Measurements from ENCODE around the gene DGKZ. TPM values are rescaled to one million over a fixed set of nuclear protein-coding genes. Genes with fewer than 3 reads are reported as not detected.

DGKZ gene
- total and polyA plus RNA-seq, 9 donors, result 8.9 to 46.0 (median 29.4) TPM

- 86 to 94% (median 92%) methylated on average over 9 of the region's 9 CpGs for WGBS, 3 donors
- no peaks in the 10 kb centered on the region for H3K36me3 ChIP-seq
- H3K27ac ChIP-seq, result no peak overlapping the region
- no peak overlapping the region for H3K4me3 ChIP-seq
- peaks cover 13% of the 10 kb centered on the region for H3K4me1 ChIP-seq (ENCODE audit: insufficient read depth)
- TF ChIP-seq CTCF (IDR thresholded peaks at IDR 0.05), result no peak
- TF ChIP-seq POLR2A (IDR thresholded peaks at IDR 0.05), result no peak
- TF ChIP-seq EP300 (IDR thresholded peaks at IDR 0.05), result no peak
- no peak for DNase-seq
- no peaks in the 10 kb centered on the region for H3K9me3 ChIP-seq
- intact Hi-C loops (cut with DNase I), result no loop called here
- no peaks in the 10 kb centered on the region for H3K27me3 ChIP-seq
Measured at GRCh38 chr11:46364056-46364455, 16.8 kb downstream of the DGKZ start.

- Histone ChIP-seq H3K36me3 (no peaks in the 10 kb centered on the region), H3K27ac (no peak overlapping the region), H3K27me3 (no peaks in the 10 kb centered on the region), H3K9me3 (no peaks in the 10 kb centered on the region), H3K4me1 (ENCODE audit: insufficient read depth) (peaks cover 13% of the 10 kb centered on the region), H3K4me3 (no peak overlapping the region)
- 66 to 85% (median 71%) methylated on average over 3 of the region's 3 CpGs for WGBS, 3 donors
- intact Hi-C loops (cut with DNase I), result no loop called here
- no peak for DNase-seq
- TF ChIP-seq POLR2A (IDR thresholded peaks at IDR 0.05) (no peak), CTCF (IDR thresholded peaks at IDR 0.05) (no peak), EP300 (IDR thresholded peaks at IDR 0.05) (no peak)
Measured at GRCh38 chr11:46364791-46365190, 17.5 kb downstream of the DGKZ start.

- WGBS, 3 donors, result 92 to 95% (median 93%) methylated on average over 22 of the region's 22 CpGs
- H3K9me3 ChIP-seq, result no peaks in the 10 kb centered on the region
- DNase-seq, result no peak
- intact Hi-C loops (cut with DNase I), result no loop called here
- no peaks in the 10 kb centered on the region for H3K27me3 ChIP-seq
- H3K4me1 ChIP-seq (ENCODE audit: insufficient read depth), result peaks cover 10% of the 10 kb centered on the region
- H3K4me3 ChIP-seq, result no peak overlapping the region
- H3K27ac ChIP-seq, result no peak overlapping the region
- no peaks in the 10 kb centered on the region for H3K36me3 ChIP-seq
- no peak for TF ChIP-seq EP300 (IDR thresholded peaks at IDR 0.05)
- TF ChIP-seq POLR2A (IDR thresholded peaks at IDR 0.05), result no peak
- TF ChIP-seq CTCF (IDR thresholded peaks at IDR 0.05), result no peak
Measured at GRCh38 chr11:46366260-46366659, 19.0 kb downstream of the DGKZ start.

- Histone ChIP-seq H3K36me3 (no peaks in the 10 kb centered on the region), H3K27ac (no peak overlapping the region), H3K4me1 (ENCODE audit: insufficient read depth) (peaks cover 7% of the 10 kb centered on the region), H3K27me3 (no peaks in the 10 kb centered on the region), H3K9me3 (no peaks in the 10 kb centered on the region), H3K4me3 (no peak overlapping the region)
- intact Hi-C loops (cut with DNase I), result no loop called here
- 91 to 94% (median 94%) methylated on average over 25 to 31 of the region's 31 CpGs for WGBS, 3 donors
- TF ChIP-seq POLR2A (IDR thresholded peaks at IDR 0.05), result no peak
- TF ChIP-seq EP300 (IDR thresholded peaks at IDR 0.05), result no peak
- TF ChIP-seq CTCF (IDR thresholded peaks at IDR 0.05), result no peak
- no peak for DNase-seq
Measured at GRCh38 chr11:46366661-46367161, 19.4 kb downstream of the DGKZ start.
